ENCODE measurements around the gene MAEA. TPM values are rescaled to one million over a fixed set of nuclear protein-coding genes. Genes with fewer than 3 reads are reported as not detected.

The MAEA gene
- total RNA-seq, 1 donor: 54.8 TPM

- TF ChIP-seq CTCF (IDR thresholded peaks at IDR 0.05; ENCODE audit: insufficient read depth, low read length): no peak
- no peak for DNase-seq (ENCODE audit: low read depth)
- no peak overlapping the region for H3K4me3 ChIP-seq (ENCODE audit: low read depth, low read length)
Observed at GRCh38 chr4:1307951-1308735, 18.5 kb downstream of the MAEA start.

GRCh38 chr4:1309261-1310010 lies 19.7 kb downstream of the MAEA start:
- TF ChIP-seq CTCF (IDR thresholded peaks at IDR 0.05; ENCODE audit: insufficient read depth, low read length): no peak
- DNase-seq (ENCODE audit: low read depth): peak; percentile 92
- peak overlapping the region; percentile 69 for H3K4me3 ChIP-seq (ENCODE audit: low read depth, low read length)

- DNase-seq (ENCODE audit: low read depth): peak; percentile 10
- peak overlapping the region; percentile 69 for H3K4me3 ChIP-seq (ENCODE audit: low read depth, low read length)
- no peak for TF ChIP-seq CTCF (IDR thresholded peaks at IDR 0.05; ENCODE audit: insufficient read depth, low read length)
Observed at GRCh38 chr4:1310031-1310795, 20.5 kb downstream of the MAEA start.

DNA sequence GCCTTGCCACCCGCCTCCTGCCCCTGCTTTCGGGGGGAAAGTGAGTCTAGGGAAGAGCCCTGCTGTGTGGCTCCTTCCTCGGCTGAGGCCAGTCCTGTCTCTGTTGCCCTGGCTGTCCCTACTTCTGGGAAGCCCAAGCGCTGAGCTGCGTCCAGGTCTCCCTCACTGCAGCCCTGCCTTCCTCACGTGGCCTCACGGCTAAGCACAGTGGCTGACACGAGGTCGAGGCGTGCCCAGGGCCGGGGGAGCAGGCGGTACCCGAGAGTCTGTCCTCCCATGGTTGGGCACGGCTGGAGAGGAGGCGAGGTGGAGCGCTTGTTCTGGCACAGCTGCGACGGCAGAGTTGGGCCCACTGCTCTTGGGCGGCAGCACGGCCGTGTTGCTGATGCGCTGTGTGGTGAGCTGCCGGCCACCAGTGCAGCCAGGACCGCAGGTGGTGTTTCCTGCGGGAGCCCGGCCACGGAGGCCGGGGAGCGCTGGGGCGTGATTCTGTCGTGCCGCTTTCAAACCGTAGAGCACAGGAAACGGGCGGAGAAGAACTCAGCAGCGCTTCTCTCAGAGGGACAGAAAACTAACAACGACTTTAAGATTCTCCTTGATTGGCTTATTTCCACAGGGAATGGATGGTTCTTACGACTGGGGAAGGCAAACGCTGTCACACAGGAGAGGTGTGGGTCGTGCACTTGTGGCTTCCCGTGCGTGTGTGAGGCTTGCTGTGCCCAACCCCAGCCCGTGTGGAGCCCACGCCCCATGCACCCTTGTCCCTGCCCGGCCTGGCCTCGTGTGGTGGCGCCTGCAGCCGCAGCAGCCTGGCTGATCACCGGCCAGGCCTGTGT lies 21.3 kb downstream of the MAEA start:
- H3K4me3 ChIP-seq (ENCODE audit: low read depth, low read length): no peak overlapping the region
- no peak for TF ChIP-seq CTCF (IDR thresholded peaks at IDR 0.05; ENCODE audit: insufficient read depth, low read length)
- no peak for DNase-seq (ENCODE audit: low read depth)

GRCh38 chr4:1312821-1313640 lies 23.3 kb downstream of the MAEA start:
- no peak for TF ChIP-seq CTCF (IDR thresholded peaks at IDR 0.05; ENCODE audit: insufficient read depth, low read length)
- no peak for DNase-seq (ENCODE audit: low read depth)

More at GRCh38 chr4:1312821-1313640, 23.3 kb downstream of the MAEA start:
- no peak overlapping the region for H3K4me3 ChIP-seq (ENCODE audit: low read depth, low read length)

All from fibroblast of the aortic adventitia (primary cell).